ELR (cell line): ENCODE measurements around the gene LIMK2.
"Not testable (repeated sequence)": the region's sequence is repeated elsewhere in the genome, so short reads cannot be mapped to it uniquely, and the experiment has no call there.

ENCODE experiments used
- DNase-seq: peaks from one replicate; pipeline ENCODE4 v3.0.0-alpha.2; 2015; ENCODE audit warnings: low read depth

LIMK2 gene

GRCh38 chr22:31211862-31212730 is at the start of gene LIMK2:
Gene LIMK2 (plus strand): TSS chr22:31212298. CDS start chr22:31212409, 111 bp downstream.
- DNase-seq: peak; percentile 91

GRCh38 chr22:31170971-31171370 is 41.1 kb upstream of the LIMK2 start:
- no peak for DNase-seq

- not testable (repeated sequence) for DNase-seq
Observed at GRCh38 chr22:31171734-31172133, 40.4 kb upstream of the LIMK2 start.

- DNase-seq: peak; percentile 95
Observed at GRCh38 chr22:31173386-31174145, 38.5 kb upstream of the LIMK2 start.

GRCh38 chr22:31176923-31177322 is 35.2 kb upstream of the LIMK2 start:
- DNase-seq: no peak

GRCh38 chr22:31177420-31178162 is 34.5 kb upstream of the LIMK2 start:
- peak; percentile 80 for DNase-seq

- DNase-seq: no peak
Observed at GRCh38 chr22:31178859-31179258, 33.2 kb upstream of the LIMK2 start.

GRCh38 chr22:31179345-31179744 is 32.8 kb upstream of the LIMK2 start:
- DNase-seq: no peak

GRCh38 chr22:31184015-31184414 is 28.1 kb upstream of the LIMK2 start:
- no peak for DNase-seq

- DNase-seq: peak; percentile 19
Observed at GRCh38 chr22:31185056-31185455, 27.0 kb upstream of the LIMK2 start.

- no peak for DNase-seq
Observed at GRCh38 chr22:31187627-31188026, 24.5 kb upstream of the LIMK2 start.

GRCh38 chr22:31192513-31192912 is 19.6 kb upstream of the LIMK2 start:
- DNase-seq: no peak

- no peak for DNase-seq
Observed at GRCh38 chr22:31193092-31193491, 19.0 kb upstream of the LIMK2 start.

- not testable (repeated sequence) for DNase-seq
Observed at GRCh38 chr22:31194681-31195080, 17.4 kb upstream of the LIMK2 start.

- DNase-seq: peak; percentile 25
Observed at GRCh38 chr22:31199187-31199586, 12.9 kb upstream of the LIMK2 start.

GRCh38 chr22:31204352-31204984 is 7.6 kb upstream of the LIMK2 start:
- not testable (repeated sequence) for DNase-seq

GRCh38 chr22:31205059-31205458 is 7.0 kb upstream of the LIMK2 start:
- DNase-seq: not testable (repeated sequence)

GRCh38 chr22:31206460-31206859 is 5.6 kb upstream of the LIMK2 start:
- DNase-seq: not testable (repeated sequence)

GRCh38 chr22:31206896-31207687 is 5.0 kb upstream of the LIMK2 start:
- DNase-seq: no peak

GRCh38 chr22:31210556-31211421 is 1.3 kb upstream of the LIMK2 start:
- DNase-seq: peak; percentile 29
